ENCODE data around the gene GLI1. TPM values are rescaled to one million over a fixed set of nuclear protein-coding genes. Genes with fewer than 3 reads are reported as not detected.
"Not testable (repeated sequence)": the region's sequence is repeated elsewhere in the genome, so short reads cannot be mapped to it uniquely, and the experiment has no call there.

Gene GLI1
- total RNA-seq, 2 donors from 2014 or later = 1.7 to 11.5 TPM

DNA sequence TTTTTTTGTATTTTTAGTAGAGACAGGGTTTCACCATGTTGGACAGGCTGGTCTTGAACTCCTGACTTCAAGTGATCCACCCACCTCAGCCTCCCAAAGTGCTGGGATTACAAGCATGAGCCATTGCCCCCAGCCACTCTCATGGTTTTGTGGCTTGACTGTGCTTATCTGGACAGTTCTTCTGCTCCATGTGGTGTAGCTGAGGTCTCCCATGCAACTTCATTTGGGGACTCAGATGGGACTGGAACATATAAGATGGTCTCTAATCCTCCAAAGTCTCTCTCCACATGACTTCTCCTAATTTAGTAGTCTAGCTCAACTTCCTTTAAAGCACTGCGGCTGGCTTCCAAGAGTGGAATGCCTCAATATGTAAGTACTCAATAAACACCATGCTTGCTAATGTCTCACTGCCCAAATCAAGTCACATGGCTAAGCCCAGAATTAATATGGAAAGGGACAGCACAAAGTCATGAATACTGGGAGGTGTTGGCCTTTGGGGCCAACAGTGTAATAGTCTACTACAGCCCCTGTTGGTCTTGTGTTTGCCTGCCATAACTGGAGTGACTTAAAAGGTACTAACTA is 17.6 kb upstream of the GLI1 start:
- WGBS = 89% methylated on average over 1 of the region's 1 CpG
- H3K27me3 ChIP-seq (replicated peaks; ENCODE audit: insufficient read depth) = no peaks in the 10 kb centered on the region
- H3K9me3 ChIP-seq = no peaks in the 10 kb centered on the region
- H3K36me3 ChIP-seq = no peaks in the 10 kb centered on the region
- H3K4me1 ChIP-seq (replicated peaks) = no peaks in the 10 kb centered on the region
- no peak for DNase-seq (ENCODE audit: low spot score)
- H3K27ac ChIP-seq = no peak overlapping the region
- intact Hi-C loops (cut with DNase I) = no loop called here
- TF ChIP-seq POLR2AphosphoS5 (IDR thresholded peaks at IDR 0.05) (no peak), POLR2A (IDR thresholded peaks at IDR 0.05) (no peak)
- TF ChIP-seq, protein P1, sequence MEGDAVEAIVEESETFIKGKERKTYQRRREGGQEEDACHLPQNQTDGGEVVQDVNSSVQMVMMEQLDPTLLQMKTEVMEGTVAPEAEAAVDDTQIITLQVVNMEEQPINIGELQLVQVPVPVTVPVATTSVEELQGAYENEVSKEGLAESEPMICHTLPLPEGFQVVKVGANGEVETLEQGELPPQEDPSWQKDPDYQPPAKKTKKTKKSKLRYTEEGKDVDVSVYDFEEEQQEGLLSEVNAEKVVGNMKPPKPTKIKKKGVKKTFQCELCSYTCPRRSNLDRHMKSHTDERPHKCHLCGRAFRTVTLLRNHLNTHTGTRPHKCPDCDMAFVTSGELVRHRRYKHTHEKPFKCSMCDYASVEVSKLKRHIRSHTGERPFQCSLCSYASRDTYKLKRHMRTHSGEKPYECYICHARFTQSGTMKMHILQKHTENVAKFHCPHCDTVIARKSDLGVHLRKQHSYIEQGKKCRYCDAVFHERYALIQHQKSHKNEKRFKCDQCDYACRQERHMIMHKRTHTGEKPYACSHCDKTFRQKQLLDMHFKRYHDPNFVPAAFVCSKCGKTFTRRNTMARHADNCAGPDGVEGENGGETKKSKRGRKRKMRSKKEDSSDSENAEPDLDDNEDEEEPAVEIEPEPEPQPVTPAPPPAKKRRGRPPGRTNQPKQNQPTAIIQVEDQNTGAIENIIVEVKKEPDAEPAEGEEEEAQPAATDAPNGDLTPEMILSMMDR (IDR thresholded peaks at IDR 0.05) = no peak
- H3K4me3 ChIP-seq = no peak overlapping the region

DNA sequence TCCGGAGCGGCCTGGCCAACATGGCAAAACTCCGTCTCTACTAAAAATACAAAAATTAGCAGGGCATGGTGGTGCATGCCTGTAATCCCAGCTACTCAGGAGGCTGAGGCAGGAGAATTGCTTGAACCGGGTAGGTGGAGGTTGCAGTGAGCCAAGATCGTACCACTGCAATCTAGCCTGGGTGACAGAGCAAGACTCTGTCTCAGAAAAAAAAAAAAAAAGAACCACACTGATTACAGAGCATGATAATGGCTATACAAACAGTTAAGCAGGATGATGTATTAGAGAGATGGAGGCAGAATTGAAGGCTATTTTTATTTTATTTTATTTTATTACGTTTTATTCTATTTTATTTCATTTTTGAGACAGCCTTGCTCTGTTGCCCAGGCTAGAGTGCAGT is 15.2 kb upstream of the GLI1 start:
- H3K27ac ChIP-seq; DNase-seq (ENCODE audit: low spot score): not testable (repeated sequence)
- WGBS = 74% methylated on average over 6 of the region's 6 CpGs

DNA sequence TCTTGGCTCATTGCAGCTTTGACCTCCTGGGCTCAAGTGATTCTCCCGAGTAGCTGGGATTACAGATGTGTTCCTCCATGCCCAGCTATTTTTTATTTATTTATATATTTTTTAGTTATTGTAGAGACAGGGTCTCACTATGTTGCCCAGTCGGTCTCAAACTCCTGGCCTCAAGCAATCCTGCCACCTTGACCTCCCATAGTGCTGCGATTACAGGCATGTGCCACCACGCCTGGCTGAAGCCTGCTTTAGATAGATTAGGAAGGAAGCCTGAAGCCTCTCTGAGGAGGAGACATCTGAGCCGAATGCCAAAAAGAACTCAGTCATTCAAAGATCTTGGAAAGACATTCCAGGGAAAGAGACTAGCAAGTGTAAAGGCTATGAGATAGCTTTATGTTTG is 14.8 kb upstream of the GLI1 start:
- H3K27ac ChIP-seq = no peak overlapping the region
- H3K27me3 ChIP-seq (replicated peaks; ENCODE audit: insufficient read depth) = no peaks in the 10 kb centered on the region
- no peaks in the 10 kb centered on the region for H3K36me3 ChIP-seq
- TF ChIP-seq POLR2A (IDR thresholded peaks at IDR 0.05) (no peak), POLR2AphosphoS5 (IDR thresholded peaks at IDR 0.05) (no peak)
- TF ChIP-seq, protein P1 (IDR thresholded peaks at IDR 0.05) = no peak
- no peaks in the 10 kb centered on the region for H3K9me3 ChIP-seq
- intact Hi-C loops (cut with DNase I) = no loop called here
- no peaks in the 10 kb centered on the region for H3K4me1 ChIP-seq (replicated peaks)
- 74% methylated on average over 5 of the region's 5 CpGs for WGBS
- DNase-seq (ENCODE audit: low spot score) = no peak
- no peak overlapping the region for H3K4me3 ChIP-seq

More for the DNA sequence above, 15.2 kb upstream of the GLI1 start:
- H3K9me3 ChIP-seq; intact Hi-C loops (cut with DNase I); H3K4me3 ChIP-seq; H3K4me1 ChIP-seq (replicated peaks); H3K36me3 ChIP-seq; H3K27me3 ChIP-seq (replicated peaks; ENCODE audit: insufficient read depth): not testable (repeated sequence)

DNA sequence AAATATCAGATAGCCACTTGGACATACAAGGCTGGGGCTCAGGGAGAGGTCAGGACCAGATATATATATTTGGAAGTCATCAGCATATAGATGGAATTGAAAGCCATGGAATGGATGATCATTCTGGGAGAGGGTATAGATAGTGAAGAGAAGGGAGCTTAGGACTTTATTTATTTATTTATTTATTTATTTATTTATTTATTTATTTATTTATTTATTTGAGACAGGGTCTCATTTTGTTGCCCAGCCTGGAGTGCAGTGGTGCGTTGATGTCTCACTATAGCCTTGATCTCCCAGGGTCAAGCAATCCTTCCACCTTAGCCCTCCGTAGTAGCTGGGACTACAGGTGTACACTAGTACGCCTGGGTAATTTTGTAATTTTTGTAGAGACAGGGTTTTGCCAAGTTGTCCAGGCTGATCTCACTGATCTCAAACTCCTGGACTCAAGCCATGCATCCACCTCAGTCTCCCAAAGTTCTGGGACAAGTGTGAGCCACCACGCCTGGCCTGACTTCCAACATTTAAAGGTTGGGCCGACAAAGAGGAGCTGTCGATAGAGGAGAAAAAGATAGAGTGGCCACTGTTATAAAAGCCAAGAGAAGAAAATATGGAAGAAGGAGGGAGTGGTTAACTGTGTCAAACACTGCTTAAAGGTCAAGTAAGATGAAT is 13.2 kb upstream of the GLI1 start:
- intact Hi-C loops (cut with DNase I) = no loop called here
- Histone ChIP-seq H3K27ac (no peak overlapping the region), H3K4me1 (replicated peaks) (no peaks in the 10 kb centered on the region), H3K4me3 (no peak overlapping the region), H3K27me3 (replicated peaks; ENCODE audit: insufficient read depth) (no peaks in the 10 kb centered on the region), H3K36me3 (no peaks in the 10 kb centered on the region), H3K9me3 (no peaks in the 10 kb centered on the region)
- DNase-seq (ENCODE audit: low spot score) = no peak
- no peak for TF ChIP-seq POLR2A (IDR thresholded peaks at IDR 0.05)
- TF ChIP-seq POLR2AphosphoS5 (IDR thresholded peaks at IDR 0.05) = no peak
- TF ChIP-seq, protein P1 (IDR thresholded peaks at IDR 0.05) = no peak
- 96% methylated on average over 6 of the region's 6 CpGs for WGBS

DNA sequence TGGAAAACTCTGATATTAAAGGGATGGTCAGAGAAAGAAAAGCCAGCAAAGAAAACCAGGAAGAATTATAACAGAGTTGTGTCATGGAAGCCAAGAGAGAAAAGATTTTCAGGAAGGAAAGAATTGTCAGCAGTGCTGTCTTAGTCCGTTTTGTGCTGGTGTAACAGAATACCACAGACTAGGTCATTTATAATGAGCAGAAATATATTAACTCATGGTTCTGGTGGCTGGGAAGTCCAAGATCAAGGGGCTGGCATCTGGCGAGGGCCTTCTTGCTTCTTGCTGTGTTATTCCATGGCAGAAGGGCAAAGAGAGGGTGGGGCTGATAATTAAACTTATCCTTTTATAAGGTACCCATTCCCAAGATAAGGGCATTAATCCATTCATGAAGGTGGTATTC is 10.9 kb upstream of the GLI1 start:
- TF ChIP-seq POLR2A (IDR thresholded peaks at IDR 0.05) = no peak
- Histone ChIP-seq H3K4me1 (replicated peaks) (no peaks in the 10 kb centered on the region), H3K36me3 (no peaks in the 10 kb centered on the region), H3K4me3 (no peak overlapping the region), H3K9me3 (no peaks in the 10 kb centered on the region), H3K27ac (no peak overlapping the region), H3K27me3 (replicated peaks; ENCODE audit: insufficient read depth) (no peaks in the 10 kb centered on the region)
- DNase-seq (ENCODE audit: low spot score) = no peak
- WGBS = 88% methylated on average over 2 of the region's 2 CpGs
- intact Hi-C loops (cut with DNase I) = no loop called here

DNA sequence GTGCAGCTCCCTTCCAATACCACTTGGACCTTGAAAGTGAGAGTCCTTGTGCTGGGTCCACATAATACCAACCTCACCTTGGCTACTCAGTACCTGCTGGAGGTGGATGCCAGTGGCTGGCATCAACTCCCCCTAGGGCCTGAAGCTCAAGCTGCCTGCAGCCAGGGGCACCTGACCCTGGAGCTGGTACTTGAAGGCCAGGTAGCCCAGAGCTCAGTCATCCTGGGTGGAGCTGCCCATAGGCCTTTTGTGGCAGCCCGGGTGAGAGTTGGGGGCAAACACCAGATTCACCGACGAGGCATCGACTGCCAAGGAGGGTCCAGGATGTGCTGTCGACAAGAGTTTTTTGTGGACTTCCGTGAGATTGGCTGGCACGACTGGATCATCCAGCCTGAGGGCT is 10.2 kb upstream of the GLI1 start:
- H3K27me3 ChIP-seq (replicated peaks; ENCODE audit: insufficient read depth) = no peaks in the 10 kb centered on the region
- no peaks in the 10 kb centered on the region for H3K9me3 ChIP-seq
- TF ChIP-seq POLR2A (IDR thresholded peaks at IDR 0.05) = no peak
- TF ChIP-seq, protein P1 (IDR thresholded peaks at IDR 0.05) = no peak
- TF ChIP-seq POLR2AphosphoS5 (IDR thresholded peaks at IDR 0.05) = no peak
- intact Hi-C loops (cut with DNase I) = no loop called here
- H3K4me3 ChIP-seq = no peak overlapping the region
- H3K36me3 ChIP-seq = no peaks in the 10 kb centered on the region
- no peak overlapping the region for H3K27ac ChIP-seq
- 93% methylated on average over 7 of the region's 7 CpGs for WGBS
- DNase-seq (ENCODE audit: low spot score) = no peak
- H3K4me1 ChIP-seq (replicated peaks) = no peaks in the 10 kb centered on the region

Measured in prostate gland (tissue), 2 donors.